Stimulated activated CD4-positive, alpha-beta T cell treated with anti-CD3 and anti-CD28 coated beads, Interleukin-1b, Interleukin-23, amount 100 ng/mL, for 48 hours (primary cell): Measurements from ENCODE around the gene UBE2R2.
"Not testable (repeated sequence)": the region's sequence is repeated elsewhere in the genome, so short reads cannot be mapped to it uniquely, and the experiment has no call there.

ENCODE experiments used
- DNase-seq: peaks from one replicate; pipeline ENCODE4 v3.0.0-alpha.2; 2020

Gene UBE2R2

GRCh38 chr9:33843312-33843961 lies 26.5 kb downstream of the UBE2R2 start:
- no peak for DNase-seq

GRCh38 chr9:33846231-33846630 lies 29.3 kb downstream of the UBE2R2 start:
- DNase-seq = no peak

DNA sequence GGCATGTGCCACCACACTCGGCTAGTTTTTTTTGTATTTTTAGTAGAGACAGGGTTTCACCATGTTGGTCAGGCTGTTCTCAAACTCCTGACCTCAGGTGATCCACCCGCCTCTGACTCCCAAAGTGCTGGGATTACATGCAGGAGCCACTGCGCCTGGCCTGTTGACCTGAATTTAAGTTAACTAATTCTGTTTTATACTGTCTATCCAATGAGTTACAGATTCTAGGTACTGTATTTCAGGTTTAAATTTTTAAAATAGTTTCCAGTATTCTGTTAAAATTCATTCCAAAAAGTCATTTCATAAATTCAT lies 30.9 kb downstream of the UBE2R2 start:
- DNase-seq = not testable (repeated sequence)

- DNase-seq = no peak
These were observed 33.3 kb downstream of the UBE2R2 start for GRCh38 chr9:33850267-33850629.

GRCh38 chr9:33850677-33851076 lies 33.7 kb downstream of the UBE2R2 start:
- no peak for DNase-seq

GRCh38 chr9:33851301-33851700 lies 34.3 kb downstream of the UBE2R2 start:
- no peak for DNase-seq

DNA sequence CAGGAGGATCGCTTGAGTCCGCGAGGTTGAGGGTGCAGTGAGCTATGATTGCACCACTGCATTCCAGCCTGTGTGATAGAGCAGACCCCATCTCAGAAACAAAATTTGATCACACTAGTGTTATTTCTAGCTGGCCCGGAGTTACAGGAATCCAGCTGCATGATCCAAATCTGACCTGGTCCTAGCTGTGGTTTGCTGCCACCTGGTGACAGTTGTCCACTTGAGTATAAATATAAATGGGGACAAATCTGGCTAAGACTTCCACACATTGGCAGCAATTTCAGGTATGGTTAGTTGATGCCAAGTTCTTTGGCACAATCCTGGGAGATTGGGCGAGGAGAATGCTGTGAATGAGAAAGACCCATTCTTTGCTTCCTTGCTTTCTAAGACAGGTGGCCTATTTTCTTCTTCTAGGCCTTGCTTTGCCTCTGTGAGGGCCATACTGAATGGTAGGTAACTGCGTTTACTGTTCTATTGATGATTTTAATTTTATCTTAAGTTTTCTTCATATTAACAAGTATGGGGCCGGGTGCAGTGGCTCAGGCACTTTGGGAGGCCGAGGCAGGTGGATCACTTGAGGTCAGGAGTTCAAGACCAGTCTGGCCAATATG lies 35.4 kb downstream of the UBE2R2 start:
- no peak for DNase-seq

- no peak for DNase-seq
These were observed 39.3 kb downstream of the UBE2R2 start for GRCh38 chr9:33856247-33856646.

- no peak for DNase-seq
These were observed 41.5 kb downstream of the UBE2R2 start for GRCh38 chr9:33858423-33858822.

DNA sequence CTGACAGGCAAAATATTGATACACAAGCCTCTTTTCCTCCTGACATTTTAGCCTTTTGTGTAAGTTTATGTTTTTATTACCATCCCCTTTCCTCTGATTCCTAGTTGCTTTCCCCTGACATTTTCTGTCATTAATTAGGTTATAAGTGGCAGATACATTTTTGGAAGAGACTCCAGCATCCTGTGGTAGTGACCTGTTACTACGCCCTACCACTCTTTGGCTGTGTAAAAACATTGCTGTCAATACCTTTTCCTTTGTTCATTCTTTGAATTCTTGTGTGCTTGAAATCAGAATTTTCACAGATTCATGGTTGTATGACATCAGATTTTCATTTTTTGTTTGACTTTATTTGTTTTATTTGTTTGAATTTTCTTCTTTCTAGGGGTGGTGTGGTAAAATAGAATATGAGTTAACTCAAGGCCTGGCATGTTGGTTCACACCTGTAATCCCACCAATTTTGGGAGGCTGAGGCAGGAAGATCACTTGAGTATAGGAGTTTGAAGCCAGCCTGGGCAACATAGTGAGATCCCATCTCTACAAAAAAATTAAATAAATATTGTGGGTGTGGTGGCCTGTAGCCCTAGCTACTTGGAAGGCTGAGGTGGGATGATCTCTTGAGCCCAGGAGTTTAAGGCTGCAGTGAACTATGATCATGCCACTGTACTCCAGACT lies 43.4 kb downstream of the UBE2R2 start:
- no peak for DNase-seq

DNA sequence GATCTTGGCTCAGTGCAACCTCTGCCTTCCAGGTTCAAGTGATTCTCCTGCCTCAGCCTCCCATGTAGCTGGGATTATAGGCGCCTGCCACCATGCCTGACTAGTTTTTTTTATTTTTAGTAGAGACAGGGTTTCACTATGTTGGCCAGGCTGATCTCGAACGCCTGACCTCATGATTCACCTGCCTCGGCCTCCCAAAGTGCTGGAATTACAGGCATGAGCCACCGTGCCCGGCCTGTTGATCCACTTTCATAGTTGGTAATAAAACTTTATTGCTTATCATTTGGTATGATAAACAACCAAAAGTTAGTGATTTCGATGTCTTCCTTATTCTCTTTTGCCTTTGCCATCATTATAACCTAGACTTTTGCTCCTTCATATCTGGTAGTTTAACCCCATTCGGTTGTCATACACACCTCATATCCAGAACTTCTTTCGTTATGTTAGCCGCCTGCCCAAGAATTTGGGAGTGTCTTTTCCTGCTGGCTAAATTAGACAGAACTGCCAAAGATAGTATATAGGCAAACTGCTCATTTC lies 45.0 kb downstream of the UBE2R2 start:
- DNase-seq = no peak

- not testable (repeated sequence) for DNase-seq
These were observed 46.1 kb downstream of the UBE2R2 start for GRCh38 chr9:33863027-33863426.

DNA sequence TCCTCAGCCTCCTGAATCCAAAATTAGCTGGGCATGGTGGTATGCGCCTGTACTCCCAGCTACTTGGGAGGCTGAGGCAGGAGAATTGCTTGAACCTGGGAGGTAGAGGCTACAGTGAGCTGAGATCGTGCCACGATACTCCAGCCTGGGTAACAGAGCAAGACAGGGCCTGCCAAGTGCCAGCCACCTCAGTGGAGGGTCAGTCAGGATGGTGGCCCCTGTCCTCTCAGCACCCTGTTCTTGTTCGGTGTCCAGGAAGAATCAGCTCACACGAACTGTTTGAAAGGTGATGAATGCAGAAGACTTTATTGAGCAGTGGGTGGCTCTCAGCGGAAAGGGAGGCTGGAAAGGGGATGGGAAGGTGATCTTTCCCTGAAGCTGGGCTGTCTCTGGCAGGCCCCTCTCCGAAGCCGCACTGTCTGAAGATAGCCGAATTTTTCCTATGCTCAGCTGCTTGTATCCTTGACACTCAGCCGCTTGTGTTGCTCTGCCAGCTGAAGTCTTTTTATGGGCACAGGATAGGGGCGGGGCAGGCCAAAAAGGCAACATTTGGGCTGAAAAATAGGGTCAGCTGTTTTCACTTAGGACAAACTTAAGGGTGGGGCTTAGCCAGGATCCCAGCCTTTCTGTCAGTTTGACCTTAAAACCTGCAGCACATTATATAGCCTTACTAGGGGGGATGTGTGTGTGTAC lies 50.9 kb downstream of the UBE2R2 start:
- no peak for DNase-seq

GRCh38 chr9:33868440-33868973 lies 51.5 kb downstream of the UBE2R2 start:
- DNase-seq = no peak

DNA sequence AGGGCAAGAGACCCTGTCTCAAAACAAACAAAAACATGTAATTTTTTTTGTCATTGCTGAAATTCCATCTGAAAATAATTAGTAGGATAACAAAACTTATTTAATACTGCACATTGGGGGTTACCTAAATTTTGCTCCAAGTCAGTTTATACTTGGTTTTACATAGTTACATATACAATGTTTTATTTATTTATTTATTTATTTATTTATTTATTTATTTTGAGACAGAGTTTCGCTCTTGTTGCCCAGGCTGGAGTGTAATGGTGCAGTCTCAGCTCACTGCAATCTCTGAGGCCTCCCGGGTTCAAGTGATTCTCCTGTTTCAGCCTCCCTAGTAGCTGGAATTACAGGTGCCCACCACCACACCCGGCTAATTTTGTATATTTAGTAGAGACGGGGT lies 52.3 kb downstream of the UBE2R2 start:
- DNase-seq = not testable (repeated sequence)

- no peak for DNase-seq
These were observed 60.9 kb downstream of the UBE2R2 start for GRCh38 chr9:33877727-33878489.

DNA sequence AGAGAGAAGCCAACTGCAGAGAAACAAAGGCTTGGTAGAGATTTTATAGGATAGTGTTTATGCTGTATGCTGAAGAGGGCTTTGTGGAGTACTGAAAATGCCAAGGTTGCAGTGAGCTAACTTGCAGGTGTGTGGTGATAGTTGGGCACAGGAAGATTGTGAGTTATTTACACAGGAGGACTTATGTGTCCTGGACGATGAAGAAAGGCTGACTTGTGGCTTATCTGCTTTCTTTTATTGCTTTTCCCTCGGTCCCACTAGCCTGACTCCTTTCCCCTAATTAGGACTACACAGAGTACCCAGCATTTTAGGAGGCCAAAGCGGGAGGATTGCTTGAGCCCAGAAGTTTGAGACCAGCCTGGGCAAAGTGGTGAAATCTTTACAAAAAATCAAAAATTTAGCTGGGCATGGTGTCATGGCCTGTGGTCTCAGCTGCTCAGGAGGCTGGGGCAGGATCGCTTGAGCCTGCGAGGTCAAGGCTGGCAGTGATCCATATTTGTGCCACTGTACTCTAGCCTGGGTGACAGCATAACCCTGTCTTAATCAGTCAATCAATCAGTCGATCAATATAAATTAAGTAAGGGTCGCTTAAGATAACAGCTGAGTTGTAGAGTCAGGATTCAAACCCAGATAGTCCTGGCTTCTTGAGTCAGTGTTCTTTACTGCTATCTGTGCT lies 61.9 kb downstream of the UBE2R2 start:
- no peak for DNase-seq

DNA sequence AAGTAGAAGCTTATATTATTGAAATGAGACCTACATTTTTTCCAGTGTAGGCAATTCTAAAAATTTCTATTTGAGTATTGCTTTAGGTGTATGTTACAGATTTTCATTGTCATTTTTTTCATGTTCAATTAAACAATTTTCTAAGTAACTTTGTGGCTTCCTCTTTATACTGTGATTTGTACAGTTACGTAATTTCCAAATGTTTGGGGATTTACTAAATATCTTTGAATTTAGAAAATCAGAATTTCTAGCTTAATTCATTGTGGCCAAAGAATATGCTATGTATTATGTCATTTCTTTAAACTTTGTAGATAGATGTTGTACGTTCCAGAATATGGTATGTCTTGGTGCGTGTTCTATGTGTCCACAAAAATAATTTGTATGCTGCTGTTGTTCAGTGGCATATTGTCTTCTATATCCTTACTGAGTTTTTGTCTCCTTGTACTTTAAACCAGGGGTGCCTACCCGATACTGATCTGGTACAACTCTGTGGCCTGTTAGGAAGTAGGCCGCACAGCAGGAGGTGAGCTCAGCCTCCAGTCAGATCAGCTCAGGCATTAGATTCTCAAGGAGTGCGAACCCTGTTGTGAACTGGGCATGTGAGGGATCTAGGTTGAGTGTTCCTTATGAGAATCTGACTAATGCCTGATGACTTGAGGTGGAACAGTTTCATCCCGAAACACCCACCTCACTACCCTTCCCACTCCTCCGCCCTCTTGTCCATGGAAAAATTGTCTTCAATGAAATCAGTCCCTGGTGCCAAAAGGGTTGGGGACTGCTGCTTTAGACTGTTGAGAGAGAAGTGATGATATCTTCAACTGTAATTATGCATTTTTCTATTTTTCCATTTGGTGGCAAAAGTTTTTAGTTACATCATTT lies 63.5 kb downstream of the UBE2R2 start:
- no peak for DNase-seq

- DNase-seq = no peak
These were observed 64.7 kb downstream of the UBE2R2 start for GRCh38 chr9:33881635-33882034.

DNA sequence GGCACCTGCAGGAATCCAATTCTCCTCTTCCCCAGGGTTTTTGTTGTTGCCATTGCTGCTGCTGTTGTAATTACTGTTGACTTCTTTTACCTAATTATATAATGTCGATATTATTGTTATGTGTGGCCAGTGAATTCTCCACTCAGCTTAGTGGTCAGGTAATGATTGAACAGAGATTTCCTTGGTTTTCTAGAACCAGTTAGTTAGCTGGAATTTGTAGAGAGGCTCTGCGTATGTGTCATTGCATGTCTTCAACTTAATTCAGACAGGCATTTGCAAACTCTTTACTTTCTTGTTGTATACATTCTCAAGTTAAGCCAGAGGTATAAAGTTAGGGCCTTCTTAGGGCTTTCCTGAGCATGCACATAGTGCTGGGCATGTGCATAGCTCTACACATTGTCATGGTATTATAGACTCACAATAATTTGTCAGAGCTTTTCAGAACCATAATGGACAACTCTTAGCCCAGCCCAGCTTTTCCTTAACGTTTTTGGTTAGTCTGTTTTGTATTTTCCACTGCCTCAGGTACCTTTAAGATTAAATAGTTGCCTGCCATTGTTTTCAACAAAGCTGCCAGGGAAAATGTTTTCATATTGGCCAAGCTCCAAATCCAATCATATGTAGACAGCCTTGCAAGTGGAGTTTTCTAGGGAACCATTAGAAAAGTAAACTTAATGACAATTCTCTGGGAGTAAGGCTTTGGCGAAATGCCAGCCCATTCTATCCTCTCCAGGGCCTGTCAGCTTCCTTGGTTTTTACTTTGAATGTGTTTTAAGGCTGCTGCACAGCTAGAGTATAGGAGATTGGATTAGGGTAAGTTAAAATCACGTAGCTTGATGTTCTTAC lies 68.1 kb downstream of the UBE2R2 start:
- DNase-seq = no peak
